ENCODE data around the gene RIPPLY3. TPM values are rescaled to one million over a fixed set of nuclear protein-coding genes. Genes with fewer than 3 reads are reported as not detected.
A peak's percentile ranks its signal among the peaks of the same experiment; 100 is the strongest.

RIPPLY3 gene
- total RNA-seq, 1 donor from 2014 or later, result 3.7 TPM

GRCh38 chr21:36964827-36965719, 41.4 kb upstream of the RIPPLY3 start:
- peak overlapping the region; percentile 84 for H3K27ac Mint-ChIP-seq

GRCh38 chr21:36965720-36966065, 40.8 kb upstream of the RIPPLY3 start:
- peaks cover 7% of the 10 kb centered on the region for H3K4me1 Mint-ChIP-seq (ENCODE audit: unreplicated experiment)
- H3K36me3 Mint-ChIP-seq, result peaks cover 9% of the 10 kb centered on the region
- no peak for DNase-seq (ENCODE audit: extremely low spot score, unreplicated experiment)
- H3K27me3 Mint-ChIP-seq, result no peaks in the 10 kb centered on the region
- H3K27ac Mint-ChIP-seq, result peak overlapping the region; percentile 84
- no peaks in the 10 kb centered on the region for H3K9me3 Mint-ChIP-seq
- TF ChIP-seq CTCF (conservative IDR thresholded peaks at IDR 0.05), result no peak
- H3K4me3 Mint-ChIP-seq, result peak overlapping the region; percentile 93

More at GRCh38 chr21:36964827-36965719, 41.4 kb upstream of the RIPPLY3 start:
- DNase-seq (ENCODE audit: extremely low spot score, unreplicated experiment), result no peak
- Mint-ChIP-seq H3K27me3 (no peaks in the 10 kb centered on the region), H3K36me3 (peaks cover 14% of the 10 kb centered on the region), H3K4me1 (ENCODE audit: unreplicated experiment) (peaks cover 7% of the 10 kb centered on the region), H3K4me3 (peak overlapping the region; percentile 93), H3K9me3 (no peaks in the 10 kb centered on the region)
- TF ChIP-seq CTCF (conservative IDR thresholded peaks at IDR 0.05), result no peak

DNA sequence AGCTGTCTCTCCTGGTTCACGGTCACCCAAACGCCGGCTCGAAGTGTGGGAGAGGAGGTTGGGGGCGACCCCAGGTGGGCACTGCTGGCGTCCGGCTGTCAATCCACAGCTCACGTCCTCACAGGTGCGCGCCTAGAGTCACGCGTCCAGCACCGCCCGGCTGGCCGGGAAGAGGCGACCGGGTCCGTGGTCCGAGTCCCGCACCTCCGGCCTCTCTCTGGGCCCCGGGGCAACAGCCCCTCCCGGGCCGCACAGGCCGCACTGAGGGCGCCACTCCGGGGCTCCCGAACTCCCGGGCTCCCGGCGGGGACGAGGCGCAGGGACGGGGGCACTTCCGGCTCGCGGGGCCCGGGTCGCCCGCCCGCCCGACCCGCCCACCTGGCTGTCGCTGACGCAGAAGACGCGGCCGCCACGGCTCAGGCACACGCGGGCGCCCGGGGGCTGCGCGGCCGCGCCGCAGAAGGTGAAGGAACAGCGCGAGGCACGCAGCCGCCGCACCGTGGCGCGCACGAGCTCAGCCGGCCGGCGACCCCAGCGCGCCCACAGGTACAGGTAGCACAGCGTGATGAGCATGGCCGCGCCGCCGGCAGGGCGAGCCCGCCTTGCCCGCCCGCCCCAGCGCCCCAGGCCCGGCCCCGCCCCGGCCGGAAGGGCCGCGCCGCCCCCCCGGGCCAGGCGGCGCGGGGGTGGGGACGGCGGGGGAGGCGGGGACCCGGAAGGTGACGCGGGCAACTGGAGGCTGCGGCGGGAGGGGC, 40.3 kb upstream of the RIPPLY3 start, which contains the start of gene HLCS:
HLCS (minus strand) TSS at position 604 of the 755 bp plus-strand sequence; CDS start at position 573, 31 bp downstream.
- no peaks in the 10 kb centered on the region for H3K27me3 Mint-ChIP-seq
- H3K36me3 Mint-ChIP-seq, result peaks cover 5% of the 10 kb centered on the region
- H3K4me3 Mint-ChIP-seq, result peak within 1 kb of the TSS; percentile 93
- H3K9me3 Mint-ChIP-seq, result no peaks in the 10 kb centered on the region
- H3K27ac Mint-ChIP-seq, result peak within 1 kb of the TSS; percentile 84
- DNase-seq (ENCODE audit: extremely low spot score, unreplicated experiment), result peak; percentile 78
- peak; percentile 41 for TF ChIP-seq CTCF (conservative IDR thresholded peaks at IDR 0.05)
- H3K4me1 Mint-ChIP-seq (ENCODE audit: unreplicated experiment), result peaks cover 7% of the 10 kb centered on the region

DNA sequence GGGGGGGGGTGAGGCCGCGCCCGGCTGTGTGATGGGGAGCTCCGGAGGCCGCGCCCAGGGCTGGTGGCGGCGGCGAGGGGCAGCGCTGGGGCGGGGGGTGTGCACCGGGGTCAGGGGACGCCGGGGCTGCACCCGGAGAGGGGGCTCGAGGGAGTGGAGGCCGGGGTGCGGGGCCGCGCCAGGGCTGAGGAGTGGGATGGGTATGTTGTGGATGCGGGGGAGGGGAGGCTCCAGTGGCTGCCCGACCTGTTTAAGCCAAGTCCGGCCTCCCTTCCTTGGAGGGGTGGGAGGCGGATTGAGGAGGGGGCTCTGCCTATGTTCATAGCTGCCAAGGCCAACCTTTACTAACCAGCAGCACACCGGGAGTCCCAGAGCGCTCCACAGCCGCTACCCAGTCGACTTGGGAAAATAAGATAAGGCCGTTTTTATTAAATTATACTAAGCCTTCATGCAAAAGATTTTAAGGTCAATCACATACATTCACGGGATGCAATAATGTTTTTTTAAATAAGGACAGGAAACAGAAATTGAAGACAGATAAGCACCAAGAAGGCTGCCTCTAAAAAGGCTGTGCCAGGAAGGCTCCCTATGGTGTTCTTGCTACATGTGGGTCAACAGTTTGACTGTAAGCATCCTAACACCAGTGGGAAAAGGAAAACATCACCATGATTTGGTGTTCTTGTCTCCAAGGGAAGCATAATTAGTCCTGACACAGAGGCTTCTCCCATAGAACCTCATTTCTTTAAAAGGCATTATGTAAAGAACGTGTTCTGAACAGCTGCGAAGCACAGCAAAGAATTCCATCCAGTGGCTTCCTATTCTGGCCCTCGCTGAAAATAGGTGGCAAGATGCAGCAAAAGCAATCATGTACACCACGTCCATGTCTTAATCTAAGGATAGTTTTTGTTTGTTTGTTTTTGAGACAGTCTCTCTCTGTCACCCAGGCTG, 39.4 kb upstream of the RIPPLY3 start:
- H3K4me1 Mint-ChIP-seq (ENCODE audit: unreplicated experiment), result peaks cover 7% of the 10 kb centered on the region
- peak overlapping the region; percentile 82 for H3K27ac Mint-ChIP-seq
- H3K36me3 Mint-ChIP-seq, result peaks cover 5% of the 10 kb centered on the region
- TF ChIP-seq CTCF (conservative IDR thresholded peaks at IDR 0.05), result no peak
- peak overlapping the region; percentile 79 for H3K4me3 Mint-ChIP-seq
- H3K27me3 Mint-ChIP-seq, result no peaks in the 10 kb centered on the region
- H3K9me3 Mint-ChIP-seq, result no peaks in the 10 kb centered on the region
- peak; percentile 73 for DNase-seq (ENCODE audit: extremely low spot score, unreplicated experiment)

- no peak for DNase-seq (ENCODE audit: extremely low spot score, unreplicated experiment)
These were observed 38.1 kb upstream of the RIPPLY3 start for GRCh38 chr21:36968414-36968813.

More at GRCh38 chr21:36968414-36968813, 38.1 kb upstream of the RIPPLY3 start:
- Mint-ChIP-seq H3K27me3 (no peaks in the 10 kb centered on the region), H3K27ac (no peak overlapping the region), H3K36me3 (peaks cover 5% of the 10 kb centered on the region), H3K4me1 (ENCODE audit: unreplicated experiment) (peaks cover 7% of the 10 kb centered on the region), H3K9me3 (no peaks in the 10 kb centered on the region), H3K4me3 (no peak overlapping the region)
- TF ChIP-seq CTCF (conservative IDR thresholded peaks at IDR 0.05), result no peak

All from type B pancreatic cell (in vitro differentiated cells).